GM18508 (cell line): ENCODE data around the gene THAP7.

Source experiments
- ATAC-seq: cut with Tn5 transposase; IDR thresholded peaks from one replicate; pipeline ENCODE4 v1.9.1; 2021; ENCODE audit warnings: moderate number of reproducible peaks; ENCODE audit not compliant: insufficient read depth, unreplicated experiment

The THAP7 gene

GRCh38 chr22:20966883-20967696, 34.8 kb downstream of the THAP7 start, which contains the start of gene AIFM3:
TSS of gene AIFM3 (plus strand) at chr22:20967255. CDS start at chr22:20967945, 690 bp downstream.
- no peak for ATAC-seq

GRCh38 chr22:20965888-20966855, 35.7 kb downstream of the THAP7 start:
- ATAC-seq, result no peak

- no peak for ATAC-seq
These were observed 36.6 kb downstream of the THAP7 start for GRCh38 chr22:20965104-20965887.

GRCh38 chr22:20964799-20965103, 37.2 kb downstream of the THAP7 start:
- ATAC-seq, result no peak

GRCh38 chr22:20964090-20964798, 37.7 kb downstream of the THAP7 start:
- no peak for ATAC-seq

- no peak for ATAC-seq
These were observed 38.5 kb downstream of the THAP7 start for GRCh38 chr22:20963201-20964052.

- no peak for ATAC-seq
These were observed 39.4 kb downstream of the THAP7 start for GRCh38 chr22:20962491-20962945.

GRCh38 chr22:20960609-20961008, 41.3 kb downstream of the THAP7 start:
- no peak for ATAC-seq

GRCh38 chr22:20959578-20960461, 42.1 kb downstream of the THAP7 start:
- ATAC-seq, result no peak

GRCh38 chr22:20957683-20958431, 44.1 kb downstream of the THAP7 start:
- no peak for ATAC-seq

GRCh38 chr22:20957102-20957682, 44.7 kb downstream of the THAP7 start:
- no peak for ATAC-seq

- no peak for ATAC-seq
These were observed 45.4 kb downstream of the THAP7 start for GRCh38 chr22:20956258-20957101.

GRCh38 chr22:20955548-20955947, 46.4 kb downstream of the THAP7 start:
- no peak for ATAC-seq

GRCh38 chr22:20953668-20954500, 48.0 kb downstream of the THAP7 start:
- no peak for ATAC-seq

- no peak for ATAC-seq
These were observed 48.6 kb downstream of the THAP7 start for GRCh38 chr22:20953342-20953608.
